NCI-H524 (cell line): ENCODE data around the gene ATIC.
"Not testable (repeated sequence)": the region's sequence is repeated elsewhere in the genome, so short reads cannot be mapped to it uniquely, and the experiment has no call there.

Experiments
- DNase-seq, 2 experiments: peaks; one replicate each; lab custom pipeline; 2025; lab: John Stamatoyannopoulos, UW

Gene ATIC

GRCh38 chr2:215315301-215315700 is 3.4 kb downstream of the ATIC start:
- no peak for DNase-seq

- no peak for DNase-seq
Observed at GRCh38 chr2:215316336-215316735, 4.5 kb downstream of the ATIC start.

- DNase-seq = no peak
Observed at GRCh38 chr2:215319500-215319899, 7.6 kb downstream of the ATIC start.

GRCh38 chr2:215320102-215320501 is 8.2 kb downstream of the ATIC start:
- DNase-seq = no peak

GRCh38 chr2:215320679-215321078 is 8.8 kb downstream of the ATIC start:
- no peak for DNase-seq

- no peak for DNase-seq
Observed at GRCh38 chr2:215324811-215325210, 13.0 kb downstream of the ATIC start.

GRCh38 chr2:215328066-215328465 is 16.2 kb downstream of the ATIC start:
- DNase-seq = no peak

- DNase-seq = no peak
Observed at GRCh38 chr2:215332872-215333595, 21.2 kb downstream of the ATIC start.

- DNase-seq = peak in 1 of 2 experiments; percentile 45
Observed at GRCh38 chr2:215338883-215339679, 27.2 kb downstream of the ATIC start.

- no peak for DNase-seq
Observed at GRCh38 chr2:215347878-215348277, 36.0 kb downstream of the ATIC start.

GRCh38 chr2:215352602-215353001 is 40.7 kb downstream of the ATIC start:
- peak in 1 of 2 experiments; percentile 10 for DNase-seq

- no peak for DNase-seq
Observed at GRCh38 chr2:215354771-215355695, 43.2 kb downstream of the ATIC start.

- no peak for DNase-seq
Observed at GRCh38 chr2:215355801-215356200, 43.9 kb downstream of the ATIC start.

GRCh38 chr2:215356334-215356947 is 44.6 kb downstream of the ATIC start:
- DNase-seq = no peak

GRCh38 chr2:215356948-215357461 is 45.1 kb downstream of the ATIC start:
- no peak for DNase-seq

- DNase-seq = no peak
Observed at GRCh38 chr2:215357660-215358059, 45.8 kb downstream of the ATIC start.

GRCh38 chr2:215358312-215358845 is 46.5 kb downstream of the ATIC start:
- no peak for DNase-seq

GRCh38 chr2:215358891-215359575 is 47.2 kb downstream of the ATIC start:
- DNase-seq = no peak

GRCh38 chr2:215359576-215359922 is 47.7 kb downstream of the ATIC start:
- DNase-seq = no peak

GRCh38 chr2:215360059-215360458 is 48.2 kb downstream of the ATIC start:
- DNase-seq = not testable (repeated sequence)

GRCh38 chr2:215360596-215360995 is 48.7 kb downstream of the ATIC start:
- no peak for DNase-seq
